ENCODE data around the gene SYNGR3. TPM values are rescaled to one million over a fixed set of nuclear protein-coding genes. Genes with fewer than 3 reads are reported as not detected.

Gene SYNGR3
- total and polyA plus RNA-seq, 2 of the 13 experiments (the other 11 are each of a cell fraction or from before 2014, with no cell fraction given) = 0.97 to 5.7 TPM

GRCh38 chr16:2009791-2010510, 20.2 kb downstream of the SYNGR3 start, which contains the start of gene ZNF598 (continued):
- TF ChIP-seq CBX1 (IDR thresholded peaks at IDR 0.05; ENCODE audit: low read depth) (no peak), ZNF550 (CRISPR knock-in tag; IDR thresholded peaks at IDR 0.05; ENCODE audit: borderline replicate concordance) (peak; percentile 53; the same call in 1 of the 2 replicates), AHR (CRISPR knock-in tag; IDR thresholded peaks at IDR 0.05) (no peak), ZMYM2 (CRISPR knock-in tag; IDR thresholded peaks at IDR 0.05) (no peak), ZNF577 (CRISPR knock-in tag; IDR thresholded peaks at IDR 0.05; ENCODE audit: borderline replicate concordance, low read depth) (no peak), ZNF430 (CRISPR knock-in tag; IDR thresholded peaks at IDR 0.05) (peak; percentile 60; the same call in 1 of the 2 replicates), ZNF530 (CRISPR knock-in tag; IDR thresholded peaks at IDR 0.05; ENCODE audit: low read depth) (no peak), ZNF253 (CRISPR knock-in tag; IDR thresholded peaks at IDR 0.05; ENCODE audit: borderline replicate concordance) (no peak), ELF3 (CRISPR knock-in tag; IDR thresholded peaks at IDR 0.05) (no peak), EHMT2 (IDR thresholded peaks at IDR 0.05; ENCODE audit: borderline replicate concordance, low read depth, low read length) (no peak), GFI1 (CRISPR knock-in tag; IDR thresholded peaks at IDR 0.05; ENCODE audit: borderline replicate concordance) (no peak; the same call in 1 of the 2 replicates), TP53 (CRISPR knock-in tag; conservative IDR thresholded peaks at IDR 0.05) (no peak), KMT2B (CRISPR knock-in tag; IDR thresholded peaks at IDR 0.05) (peak; percentile 52), ZNF256 (CRISPR knock-in tag; conservative IDR thresholded peaks at IDR 0.05) (no peak), ZBTB8A (CRISPR knock-in tag; IDR thresholded peaks at IDR 0.05; ENCODE audit: borderline replicate concordance, low read depth) (no peak), ZNF18 (CRISPR knock-in tag; IDR thresholded peaks at IDR 0.05; ENCODE audit: insufficient replicate concordance) (no peak), ZBTB25 (CRISPR knock-in tag; IDR thresholded peaks at IDR 0.05) (peak; percentile 88), ZSCAN31 (CRISPR knock-in tag; IDR thresholded peaks at IDR 0.05; ENCODE audit: low read depth) (no peak), CEBPZ (IDR thresholded peaks at IDR 0.05; ENCODE audit: low read length) (no peak), SPEN (CRISPR knock-in tag; IDR thresholded peaks at IDR 0.05; ENCODE audit: low read depth) (peak; percentile 92), REPIN1 (CRISPR knock-in tag; IDR thresholded peaks at IDR 0.05; ENCODE audit: borderline replicate concordance, low read depth) (no peak), POLR2AphosphoS2 (IDR thresholded peaks at IDR 0.05; ENCODE audit: low read depth, low read length) (no peak), ATF3 (CRISPR knock-in tag; IDR thresholded peaks at IDR 0.05) (0 out of 2 replicates have a peak, but pooled peaks have one; percentile 21), SRSF1 (optimal IDR thresholded peaks at IDR 0.05; ENCODE audit: low read depth, low read length) (no peak), STAT5B (CRISPR knock-in tag; IDR thresholded peaks at IDR 0.05) (no peak)

Data from HepG2 (cell line).